Peyer's patch (tissue), 4 donors: ENCODE results near the gene CCND1. TPM values are rescaled to one million over a fixed set of nuclear protein-coding genes. Genes with fewer than 3 reads are reported as not detected.

ENCODE experiments used
- DNase-seq, 3 donors: peaks; one replicate each; pipeline ENCODE4 v3.0.0-alpha.2; 2017 to 2019
- H3K27ac ChIP-seq, 4 donors: fragments of 200-600 bp; sonication (generic); one replicate each; pipeline ENCODE4 v1.5.1; 2016 to 2019
- H3K27me3 ChIP-seq, 2 donors: fragments of 200-600 bp; sonication (generic); one replicate each; pipeline ENCODE4 v1.5.1; 2019
- H3K36me3 ChIP-seq, 3 donors: fragments of 200-600 bp; sonication (generic); one replicate each; pipeline ENCODE4 v1.5.1; 2016 to 2019
- H3K4me1 ChIP-seq, 4 donors: fragments of 200-600 bp; sonication (generic); one replicate each; pipeline ENCODE4 v1.5.1; 2016 to 2019
- H3K4me3 ChIP-seq, 4 donors: fragments of 200-600 bp; sonication (generic); 1 replicate in 3 of 4; 2 replicates in 1 of 4; pipeline ENCODE4 v1.5.1; 2016 to 2019; ENCODE audit warnings: mild to moderate bottlenecking in 1 of 4
- H3K9me3 ChIP-seq, 4 donors: fragments of 200-600 bp; sonication (generic); one replicate each; pipeline ENCODE4 v1.5.1; 2016 to 2019; ENCODE audit warnings: mild to moderate bottlenecking in 1 of 4
- CTCF ChIP-seq, 6 experiments: fragments of 450-650 bp in 4 of 6; fragments of 200-600 bp in 2 of 6; sonication (generic) in 1 of 6; IDR thresholded peaks; one replicate each; pipeline ENCODE4 v1.5.1; 2017 to 2019; ENCODE audit warnings: antibody characterized with exemption in 6 of 6, mild to moderate bottlenecking in 3 of 6, moderate library complexity in 1 of 6
- POLR2A ChIP-seq, 2 donors: fragments of 450-650 bp; IDR thresholded peaks; one replicate each; pipeline ENCODE4 v1.5.1; 2017; ENCODE audit warnings: antibody characterized with exemption in 2 of 2, mild to moderate bottlenecking in 2 of 2, moderate library complexity in 2 of 2
- total RNA-seq, 4 donors: library from RNA; depleted of rRNA; stranded (reverse); fragments of >200 nt; gene quantifications; one replicate each; pipeline ENCODE4 v1.1.0, GENCODE V29; 2016

CCND1 gene
- total RNA-seq, 4 donors from 2014 or later, result 13.5 to 46.6 (median 40.0) TPM

DNA sequence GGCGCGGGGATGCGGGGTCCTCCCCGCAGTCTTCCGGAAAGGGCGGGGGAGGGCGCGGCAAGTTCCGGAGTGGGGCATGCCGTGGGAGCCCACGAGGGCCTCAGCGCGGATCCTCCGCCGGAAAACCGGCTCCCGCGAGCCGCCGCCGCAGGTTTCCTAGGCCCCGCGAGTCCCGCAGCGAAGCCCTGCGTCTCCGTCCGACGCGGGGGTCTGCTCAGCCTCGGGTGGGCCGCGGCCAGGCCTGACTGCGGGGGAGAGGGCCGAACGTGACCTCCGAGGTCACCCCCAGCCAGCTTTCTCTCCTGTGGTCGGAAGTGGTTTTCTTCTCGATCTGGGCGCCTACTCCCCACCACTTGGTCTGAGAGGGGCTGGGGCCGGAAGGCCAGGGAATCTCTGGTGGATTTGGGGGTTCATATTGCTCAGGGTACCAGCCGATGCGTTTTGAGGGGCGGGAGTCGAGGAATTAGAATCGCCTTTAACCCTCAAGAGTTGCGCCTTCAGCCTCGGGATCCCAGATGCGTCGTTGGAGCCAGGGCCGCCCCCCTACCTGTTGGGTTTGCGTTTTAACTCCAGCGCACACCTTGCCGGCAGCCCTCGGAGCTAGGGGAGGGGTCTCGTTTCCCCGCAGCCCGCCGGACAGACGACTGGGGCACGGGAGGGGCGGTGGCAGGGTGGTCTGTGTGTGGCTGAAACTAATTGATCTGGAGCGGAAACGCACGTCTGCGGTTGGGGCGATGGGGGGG lies 3.6 kb upstream of the CCND1 start:
- Histone ChIP-seq H3K9me3 (no peaks in the 10 kb centered on the region), H3K27me3 (no peaks in the 10 kb centered on the region), H3K27ac (no peak overlapping the region), H3K36me3 (no peaks in the 10 kb centered on the region), H3K4me1 (peaks cover 2 to 57% (median 36%) of the 10 kb centered on the region in 4 donors), H3K4me3 (peak overlapping the region in 3 of 4 donors; percentile 20 to 65 (median 50))
- no peak for TF ChIP-seq CTCF (IDR thresholded peaks at IDR 0.05)
- no peak for TF ChIP-seq POLR2A (IDR thresholded peaks at IDR 0.05)
- DNase-seq, result no peak

GRCh38 chr11:69637941-69638871 lies 2.8 kb upstream of the CCND1 start:
- Histone ChIP-seq H3K9me3 (no peaks in the 10 kb centered on the region), H3K36me3 (no peaks in the 10 kb centered on the region), H3K27ac (peak overlapping the region in 3 of 4 donors; percentile 30 to 70 (median 42)), H3K4me3 (peak overlapping the region; percentile 15 to 65 (median 32)), H3K4me1 (peaks cover 2 to 57% (median 36%) of the 10 kb centered on the region in 4 donors), H3K27me3 (no peaks in the 10 kb centered on the region)
- DNase-seq, result peak in 1 of 3 donors; percentile 79
- no peak for TF ChIP-seq CTCF (IDR thresholded peaks at IDR 0.05)
- no peak for TF ChIP-seq POLR2A (IDR thresholded peaks at IDR 0.05)

- peak overlapping the region in 3 of 4 donors; percentile 15 to 65 (median 50) for H3K4me3 ChIP-seq
- H3K27ac ChIP-seq, result peak overlapping the region in 3 of 4 donors; percentile 30 to 70 (median 42)
- TF ChIP-seq POLR2A (IDR thresholded peaks at IDR 0.05) (peak in 1 of 2 donors; percentile 21), CTCF (IDR thresholded peaks at IDR 0.05) (no peak)
- peak; percentile 53 to 93 (median 93) for DNase-seq
- peaks cover 2 to 64% (median 39%) of the 10 kb centered on the region in 4 donors for H3K4me1 ChIP-seq
- no peaks in the 10 kb centered on the region for H3K27me3 ChIP-seq
- H3K9me3 ChIP-seq, result no peaks in the 10 kb centered on the region
- no peaks in the 10 kb centered on the region for H3K36me3 ChIP-seq
Measured at GRCh38 chr11:69638941-69639681, 1.8 kb upstream of the CCND1 start.

DNA sequence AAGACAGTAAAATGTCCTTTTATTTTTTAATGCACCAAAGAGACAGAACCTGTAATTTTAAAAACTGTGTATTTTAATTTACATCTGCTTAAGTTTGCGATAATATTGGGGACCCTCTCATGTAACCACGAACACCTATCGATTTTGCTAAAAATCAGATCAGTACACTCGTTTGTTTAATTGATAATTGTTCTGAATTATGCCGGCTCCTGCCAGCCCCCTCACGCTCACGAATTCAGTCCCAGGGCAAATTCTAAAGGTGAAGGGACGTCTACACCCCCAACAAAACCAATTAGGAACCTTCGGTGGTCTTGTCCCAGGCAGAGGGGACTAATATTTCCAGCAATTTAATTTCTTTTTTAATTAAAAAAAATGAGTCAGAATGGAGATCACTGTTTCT lies 1.1 kb upstream of the CCND1 start:
- Histone ChIP-seq H3K9me3 (no peaks in the 10 kb centered on the region), H3K27me3 (no peaks in the 10 kb centered on the region), H3K27ac (no peak overlapping the region), H3K4me3 (peak overlapping the region in 1 of 4 donors; percentile 94), H3K4me1 (peaks cover 2 to 71% (median 39%) of the 10 kb centered on the region in 4 donors), H3K36me3 (no peaks in the 10 kb centered on the region)
- DNase-seq, result no peak
- TF ChIP-seq POLR2A (IDR thresholded peaks at IDR 0.05), result no peak
- TF ChIP-seq CTCF (IDR thresholded peaks at IDR 0.05), result no peak
